Heart right ventricle (tissue), 16 donors: ENCODE data around the gene PEX16. TPM values are rescaled to one million over a fixed set of nuclear protein-coding genes. Genes with fewer than 3 reads are reported as not detected.

Source experiments
- ATAC-seq, 8 donors: fragments of 200-7000 bp; cut with Tn5 transposase; one replicate each; pipeline ENCODE4 v1.9.1; 2020; ENCODE audit warnings: mild to moderate bottlenecking in 8 of 8, moderate library complexity in 8 of 8, moderate number of reproducible peaks in 1 of 8
- DNase-seq, 2 donors: peaks; one replicate each; pipeline ENCODE4 v3.0.0-alpha.2; 2020
- H3K27ac ChIP-seq, 10 donors: fragments of 200-600 bp; sonication (generic) in 2 of 10; one replicate each; pipeline versions ENCODE4 v1.5.0 to v1.8.0; 2020 to 2022; ENCODE audit warnings: mild to moderate bottlenecking in 3 of 10
- H3K27me3 ChIP-seq, 7 donors: fragments of 200-600 bp; one replicate each; pipeline ENCODE4 v1.8.0; 2021 to 2022; ENCODE audit warnings: mild to moderate bottlenecking in 2 of 7
- H3K36me3 ChIP-seq, 9 donors: fragments of 200-600 bp; sonication (generic) in 1 of 9; one replicate each; pipeline versions ENCODE4 v1.5.0 to v1.8.0; 2020 to 2022; ENCODE audit warnings: mild to moderate bottlenecking in 2 of 9
- H3K4me1 ChIP-seq, 9 donors: fragments of 200-600 bp; sonication (generic) in 1 of 9; one replicate each; pipeline versions ENCODE4 v1.5.0 to v1.8.0; 2020 to 2022; ENCODE audit warnings: mild to moderate bottlenecking in 4 of 9
- H3K4me3 ChIP-seq, 10 donors: fragments of 200-600 bp; sonication (generic) in 2 of 10; one replicate each; pipeline versions ENCODE4 v1.5.0 to v1.8.0; 2020 to 2022; ENCODE audit warnings: mild to moderate bottlenecking in 7 of 10, moderate library complexity in 2 of 10
- H3K9me3 ChIP-seq, 11 donors: fragments of 200-600 bp in 10 of 11; sonication (generic) in 2 of 11; one replicate each; pipeline versions ENCODE4 v1.5.0 to v1.8.0; 2013 to 2022; ENCODE audit warnings: mild to moderate bottlenecking in 2 of 11, control low read depth in 1 of 11, moderate library complexity in 1 of 11
- CTCF ChIP-seq, 9 donors: fragments of 200-600 bp; sonication (generic) in 2 of 9; IDR thresholded peaks; one replicate each; pipeline versions ENCODE4 v1.5.0 to v1.8.0; 2021 to 2022; ENCODE audit warnings: antibody characterized with exemption in 9 of 9, mild to moderate bottlenecking in 5 of 9, moderate library complexity in 1 of 9
- whole genome bisulfite sequencing, 2 donors: extraction: QIAGEN DNeasy Blood & Tissue Kit; methylation state at CpG; one replicate each; pipeline ENCODE4 v1.1.7; 2013; ENCODE audit warnings: inconsistent platforms in 1 of 2; 5-methylcytosine and 5-hydroxymethylcytosine counted together
- intact Hi-C, 10 donors: fragments of 100-400 bp; cut with DNase I; formaldehyde crosslinking; loops; one replicate each; pipeline versions ENCODE4 v1.11.1 to v1.14.2; 2022
- polyA plus RNA-seq, 2 donors: library from polyadenylated mRNA; stranded (reverse); fragments of 200-250 nt; gene quantifications; one replicate each; pipeline ENCODE4 v1.2.3, GENCODE V29; 2013
- total RNA-seq, 10 donors: library from RNA; stranded (reverse); fragmentation: NEBNext Ultra II Directional in 3 of 10; extraction: Animal tissue kit (Norgen Biotek cat#: 25700) in 3 of 10; gene quantifications; one replicate each; pipeline versions ENCODE4 v1.2.1 to v1.2.4, GENCODE V29; 2021 to 2023
- donor health status: Arrhythmogenic right ventricular cardiomyopathy.
- donor health status: ischemic (EF 13 %, LVEDD 7.1; RV severe dilation, severe dysfunction).
- donor health status: healthy with polysubstance abuse.
- donor health status: DM: no; HTN: yes; CAD: no.
- donor health status: DM: no; HTN: no; CAD: no.
- donor health status: ischemic (EF 25% LVEDD 6.9; RV normal size, moderate dysfunction).
- donor health status: ischemic (EF 25% LVEDD 5.7; RV mildly dilated, moderate dysfunction).
- donor health status: healthy.
- donor health status: DM: yes; HTN: yes; CAD: no.
- donor health status: Ischemic cardiomyopathy.
- donor health status: ischemic (EF 35%, LVEDD 5.7; RV mildly dilated, moderate dysfunction).
- donor health status: nonischemic (EF 11% LVEDD 7.7; RV severe dilation, severe dysfunction).
- donor health status: DM: yes; HTN: yes; CAD: no.
- donor health status: PGD.
- donor health status: ischemic (EF 29% LVEDD 5.4; RV normal size, mild dysfunction).
- donor health status: nonischemic (EF 23%, LVEDD 6.1; RV moderate dilation, normal function).

The PEX16 gene
- total and polyA plus RNA-seq, 12 donors, result 10.8 to 25.4 (median 13.9) TPM

GRCh38 chr11:45931739-45932138 lies 14.1 kb upstream of the PEX16 start:
- Histone ChIP-seq H3K4me3 (no peak overlapping the region), H3K27ac (no peak overlapping the region), H3K9me3 (no peaks in the 10 kb centered on the region), H3K36me3 (peaks cover 0 to 59% (median 29%) of the 10 kb centered on the region in 9 donors), H3K27me3 (no peaks in the 10 kb centered on the region), H3K4me1 (peaks cover 0 to 24% (median 13%) of the 10 kb centered on the region in 9 donors)
- DNase-seq (no peak), ATAC-seq (no peak)
- no peak for TF ChIP-seq CTCF (IDR thresholded peaks at IDR 0.05)
- WGBS, 2 donors, result 87 to 93% methylated on average over 10 of the region's 10 CpGs
- intact Hi-C loops, result no loop called here

GRCh38 chr11:45930951-45931570 lies 13.4 kb upstream of the PEX16 start:
- Histone ChIP-seq H3K27ac (peak overlapping the region in 5 of 10 donors; percentile 10 to 63 (median 29)), H3K36me3 (peaks cover 0 to 53% (median 23%) of the 10 kb centered on the region in 9 donors), H3K4me3 (no peak overlapping the region), H3K4me1 (peaks cover 0 to 24% (median 13%) of the 10 kb centered on the region in 9 donors), H3K9me3 (no peaks in the 10 kb centered on the region), H3K27me3 (no peaks in the 10 kb centered on the region)
- 82 to 86% methylated on average over 8 of the region's 8 CpGs for WGBS, 2 donors
- ATAC-seq (peak in 2 of 8 donors; percentile 23 to 28), DNase-seq (no peak)
- TF ChIP-seq CTCF (IDR thresholded peaks at IDR 0.05), result no peak
- intact Hi-C loops, result no loop called here

GRCh38 chr11:45930031-45930794 lies 12.5 kb upstream of the PEX16 start:
- Histone ChIP-seq H3K4me3 (no peak overlapping the region), H3K36me3 (peaks cover 0 to 44% (median 16%) of the 10 kb centered on the region in 9 donors), H3K9me3 (no peaks in the 10 kb centered on the region), H3K4me1 (peaks cover 0 to 24% (median 13%) of the 10 kb centered on the region in 9 donors), H3K27ac (peak overlapping the region in 5 of 10 donors; percentile 10 to 63 (median 29)), H3K27me3 (peaks cover 0 to 5% (median 0%) of the 10 kb centered on the region in 7 donors)
- peak in 2 of 9 donors; percentile 8 to 16 for TF ChIP-seq CTCF (IDR thresholded peaks at IDR 0.05)
- 63 to 65% methylated on average over 14 of the region's 14 CpGs for WGBS, 2 donors
- DNase-seq (peak; percentile 48 to 58), ATAC-seq (peak; percentile 40 to 89 (median 78))
- intact Hi-C loops, result no loop called here

- ATAC-seq (no peak), DNase-seq (no peak)
- TF ChIP-seq CTCF (IDR thresholded peaks at IDR 0.05), result no peak
- intact Hi-C loops, result no loop called here
- Histone ChIP-seq H3K4me3 (no peak overlapping the region), H3K36me3 (peaks cover 0 to 38% (median 11%) of the 10 kb centered on the region in 9 donors), H3K27me3 (peaks cover 0 to 8% (median 4%) of the 10 kb centered on the region in 7 donors), H3K27ac (peak overlapping the region in 1 of 10 donors; percentile 63), H3K4me1 (peaks cover 0 to 24% (median 13%) of the 10 kb centered on the region in 9 donors), H3K9me3 (no peaks in the 10 kb centered on the region)
- 78 to 82% methylated on average over 10 of the region's 10 CpGs for WGBS, 2 donors
These were observed 11.9 kb upstream of the PEX16 start for GRCh38 chr11:45929486-45930030.
